HG03558 (cell line): ENCODE measurements around the gene ZNRF2.
"Not testable (repeated sequence)": the region's sequence is repeated elsewhere in the genome, so short reads cannot be mapped to it uniquely, and the experiment has no call there.

Experiments used
- ATAC-seq: cut with Tn5 transposase; IDR thresholded peaks from one replicate; pipeline ENCODE4 v1.9.1; 2021; ENCODE audit warnings: moderate number of reproducible peaks; ENCODE audit not compliant: unreplicated experiment; ENCODE audit errors: extremely low read depth

ZNRF2 gene

DNA sequence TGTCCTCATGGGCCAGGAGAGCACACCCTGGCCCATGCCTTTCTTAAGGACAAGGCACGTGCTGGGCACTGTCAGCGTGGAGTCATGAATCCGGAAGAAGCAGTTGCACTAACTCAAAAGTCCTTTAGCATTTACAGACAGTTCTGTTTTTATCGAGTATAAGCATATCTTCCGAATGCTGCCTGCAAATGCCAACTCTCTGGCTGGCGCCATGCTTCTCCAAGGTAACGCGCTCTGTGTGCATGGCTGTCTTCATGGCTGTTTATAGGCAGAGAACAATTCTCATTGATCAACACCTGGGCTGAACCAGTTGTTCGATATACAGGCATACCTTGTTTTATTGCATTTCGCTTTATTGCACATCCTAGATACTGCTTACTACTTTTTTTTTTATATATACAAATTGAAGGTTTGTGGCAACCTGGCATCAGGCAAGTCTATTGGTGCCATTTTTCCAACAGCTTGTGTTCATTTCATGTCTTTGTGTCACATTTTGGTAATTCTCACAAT lies 28.0 kb upstream of the ZNRF2 start:
- no peak for ATAC-seq

DNA sequence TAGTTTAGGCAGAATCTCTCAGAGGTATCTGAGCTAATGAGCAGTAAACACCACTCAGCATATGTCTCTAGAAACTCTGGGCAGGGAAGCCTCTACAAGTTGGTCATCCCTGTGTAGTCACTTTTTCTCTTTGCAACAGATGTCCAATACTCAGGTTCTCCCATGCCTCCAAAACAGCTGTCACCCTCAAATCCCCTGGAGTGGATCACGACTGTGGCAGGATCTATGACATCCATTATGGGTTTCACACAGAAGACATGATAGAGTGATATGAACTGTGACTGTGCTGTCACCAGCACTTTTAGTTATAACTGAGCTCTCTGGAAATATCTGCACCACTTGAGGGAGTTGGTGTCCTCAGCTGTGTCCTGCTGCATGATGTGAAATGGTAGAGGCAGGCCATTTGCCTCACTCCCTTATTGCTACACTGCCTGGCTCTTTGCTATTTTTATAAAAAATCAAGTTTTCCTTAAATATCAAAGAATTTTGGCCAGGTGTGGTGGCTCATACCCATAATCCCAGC lies 24.1 kb upstream of the ZNRF2 start:
- no peak for ATAC-seq

DNA sequence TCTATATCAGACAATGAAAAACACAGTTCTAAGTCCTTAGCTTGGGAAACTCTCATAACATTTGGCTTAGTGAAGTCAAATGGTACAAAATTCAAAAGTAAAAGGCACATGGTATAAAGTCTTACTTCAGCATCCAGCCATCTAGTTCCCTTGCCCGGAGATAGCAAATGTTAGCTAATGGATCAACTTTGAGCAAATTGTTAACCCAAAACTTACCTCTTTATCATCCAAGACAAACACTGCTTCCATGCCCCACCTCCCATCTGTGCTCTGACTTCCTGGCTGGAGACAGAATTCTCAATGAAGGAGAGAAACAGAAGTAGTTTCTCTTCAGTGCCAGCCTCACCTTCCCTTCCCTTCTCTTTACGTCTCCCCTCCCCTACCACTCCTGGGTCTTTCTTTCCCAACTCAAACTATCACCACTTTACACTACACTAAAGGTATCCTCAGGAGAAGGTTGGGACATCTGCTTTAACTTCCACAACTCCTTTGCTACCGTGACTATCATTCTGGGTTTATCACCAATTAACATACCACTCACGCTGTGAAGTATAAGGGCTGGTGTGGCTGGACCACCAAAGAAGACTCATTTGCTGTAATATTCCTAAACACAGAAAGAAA lies 21.2 kb upstream of the ZNRF2 start:
- no peak for ATAC-seq

DNA sequence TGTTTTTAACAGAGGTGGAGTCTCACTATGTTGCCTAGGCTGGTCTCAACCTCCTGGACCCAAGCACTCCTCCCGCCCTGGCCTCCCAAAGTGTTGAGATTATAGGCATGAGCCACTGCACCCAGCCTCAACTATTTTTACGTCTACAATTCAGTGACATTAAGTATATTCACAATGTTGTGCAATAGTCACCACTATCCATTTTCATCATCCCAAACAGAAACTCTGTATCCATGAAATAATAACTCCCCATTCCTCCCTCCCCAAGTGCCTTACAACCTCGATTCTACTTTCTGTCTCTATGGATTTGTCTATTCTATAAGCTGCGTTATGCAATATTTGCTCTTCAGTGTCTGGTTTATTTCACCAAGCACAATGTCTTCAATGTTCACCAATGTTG lies 20.3 kb upstream of the ZNRF2 start:
- no peak for ATAC-seq

DNA sequence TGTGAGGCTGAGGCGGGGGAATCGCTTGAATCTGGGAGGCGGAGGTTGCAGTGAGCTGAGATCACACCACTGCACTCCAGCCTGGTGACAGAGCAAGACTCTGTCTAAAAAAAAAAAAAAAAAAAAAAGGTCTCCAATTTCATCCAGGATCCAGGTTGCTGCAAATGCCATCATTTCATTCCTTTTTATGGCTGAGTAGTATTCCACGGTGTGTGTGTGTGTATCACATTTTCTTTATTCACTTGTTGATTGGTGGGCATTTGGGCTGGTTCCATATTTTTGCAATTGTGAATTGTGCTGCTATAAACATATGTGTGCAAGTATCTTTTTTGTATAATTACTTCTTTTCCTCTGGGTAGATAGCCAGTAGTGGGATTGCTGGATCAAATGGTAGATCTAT lies 19.2 kb upstream of the ZNRF2 start:
- not testable (repeated sequence) for ATAC-seq

DNA sequence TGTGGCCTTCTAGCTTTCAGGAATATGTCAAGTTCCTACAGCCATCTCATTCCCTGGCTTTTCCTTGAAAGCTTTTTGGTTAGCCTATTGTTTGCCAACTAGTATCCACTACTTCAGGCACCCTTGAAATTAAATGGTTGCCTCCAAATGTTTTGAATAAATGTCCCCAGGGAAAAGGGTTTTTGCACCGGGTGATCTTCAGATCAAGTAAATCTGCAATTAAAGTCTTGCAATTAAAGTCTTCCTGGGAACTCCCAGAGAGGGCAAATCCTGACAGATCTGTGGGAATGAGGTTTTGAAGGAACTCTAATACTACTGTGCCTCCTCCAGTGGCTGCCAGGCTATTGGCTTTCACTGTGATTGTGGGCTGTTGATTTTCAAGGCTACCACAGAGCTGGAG lies 17.7 kb upstream of the ZNRF2 start:
- no peak for ATAC-seq

DNA sequence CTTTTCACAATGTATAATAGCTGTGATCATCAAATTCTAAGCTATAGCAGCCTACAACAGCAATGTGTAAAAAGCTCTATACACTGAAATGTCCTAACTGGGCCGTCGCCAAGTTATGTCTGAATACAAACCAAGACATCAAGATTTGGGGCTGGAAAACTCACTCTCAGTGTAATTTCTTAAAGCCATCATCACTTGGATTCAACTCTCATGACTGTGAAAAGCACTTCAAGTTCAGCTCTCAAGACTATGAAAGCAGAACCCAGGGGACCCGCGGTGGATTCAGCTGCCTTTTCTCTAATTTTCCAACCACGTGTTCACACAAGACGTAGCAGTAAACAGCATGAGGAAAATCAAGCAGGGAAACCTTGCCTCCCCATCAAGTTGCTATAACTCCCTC lies 15.8 kb upstream of the ZNRF2 start:
- ATAC-seq: no peak

DNA sequence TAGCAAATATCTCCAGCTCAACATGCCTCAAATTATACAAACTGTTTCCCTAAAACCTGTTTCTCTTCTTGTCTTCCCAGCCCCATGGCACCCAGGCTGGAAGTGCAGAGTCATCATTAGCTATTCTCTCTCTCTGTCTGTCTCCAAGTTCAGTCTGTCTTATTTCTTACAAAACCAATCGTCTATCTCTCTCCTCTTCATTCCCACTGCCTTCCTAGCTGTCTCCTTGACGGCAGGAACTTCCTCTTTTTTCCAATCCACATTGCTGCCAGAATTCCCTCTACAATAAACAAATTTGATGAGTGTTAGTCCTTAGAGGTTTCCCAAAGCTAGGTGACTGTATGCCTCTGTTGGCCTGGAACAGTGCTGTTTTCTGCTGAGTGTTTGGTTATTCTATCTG lies 14.9 kb upstream of the ZNRF2 start:
- no peak for ATAC-seq

DNA sequence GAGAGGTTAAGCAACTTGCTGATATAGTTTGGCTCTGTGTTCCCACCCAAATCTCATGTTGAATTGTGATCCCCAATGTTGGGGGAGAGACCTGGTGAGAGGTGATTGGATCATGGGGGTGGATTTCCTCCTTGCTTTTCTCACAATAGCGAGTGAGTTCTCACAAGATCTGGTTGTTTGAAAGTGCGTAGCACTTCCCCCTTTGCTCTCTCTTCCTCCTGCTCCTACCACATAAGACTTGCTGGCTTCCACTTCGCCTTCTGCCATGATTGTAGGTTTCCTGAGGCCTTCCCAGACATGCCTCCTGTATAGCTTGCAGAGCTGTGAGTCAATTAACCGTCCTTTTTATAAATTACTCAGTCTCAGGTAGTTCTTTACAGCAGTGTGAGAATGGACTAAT lies 13.5 kb upstream of the ZNRF2 start:
- ATAC-seq: no peak

DNA sequence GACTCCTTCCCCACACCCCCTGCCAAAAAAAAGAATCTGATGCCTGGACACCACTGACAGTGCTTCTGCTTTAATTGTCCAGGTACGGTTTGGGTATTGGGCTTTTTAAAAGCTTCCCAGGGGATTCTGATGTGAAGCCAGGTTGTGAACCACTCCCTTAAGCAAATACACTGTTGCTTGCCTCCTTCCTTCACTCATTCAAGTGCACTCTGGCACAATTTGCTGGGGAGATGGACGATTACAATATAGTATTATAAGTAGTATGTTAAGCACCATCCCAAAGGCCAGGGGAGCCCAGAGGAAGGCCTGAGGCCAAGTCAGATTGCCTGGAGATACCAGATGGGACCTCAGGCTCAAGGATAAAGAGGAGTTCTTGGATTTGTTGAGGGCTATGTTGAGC lies 12.3 kb upstream of the ZNRF2 start:
- no peak for ATAC-seq

DNA sequence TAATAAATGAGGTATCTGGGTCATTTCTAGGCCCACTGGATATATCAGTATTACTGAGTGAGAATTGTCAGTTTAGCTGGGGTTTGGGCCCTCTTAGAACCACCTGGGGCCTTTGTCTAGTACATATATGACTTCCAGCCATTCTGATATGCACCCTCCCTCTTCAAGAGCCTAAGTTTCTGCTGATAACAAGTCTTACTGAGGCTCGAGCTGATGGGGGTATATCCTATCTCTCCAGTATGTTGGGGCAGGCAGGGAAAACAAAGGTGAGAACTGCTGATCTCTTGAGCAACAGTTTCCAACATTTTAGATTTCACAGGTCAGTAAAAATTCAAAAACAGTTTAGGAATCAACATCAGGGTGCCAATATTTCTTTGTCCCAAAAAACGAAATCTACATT lies 10.8 kb upstream of the ZNRF2 start:
- no peak for ATAC-seq

DNA sequence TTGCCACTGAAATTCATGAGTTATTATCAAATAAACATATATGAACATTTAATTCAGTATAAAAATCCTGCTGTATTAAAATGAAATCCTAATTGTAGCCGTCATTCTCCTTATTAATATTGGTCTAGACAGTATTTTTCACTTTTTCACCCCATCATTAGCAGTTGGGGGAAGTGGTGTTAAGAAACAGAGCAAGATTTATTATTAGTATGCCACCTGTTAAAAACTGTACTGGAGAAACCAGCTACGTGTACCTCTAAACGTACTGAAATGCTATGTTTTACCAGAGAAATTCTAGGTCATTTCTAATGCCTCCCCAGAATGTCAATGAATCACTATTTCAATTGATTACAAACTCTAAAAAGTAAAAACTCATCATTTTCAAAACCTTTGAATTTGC lies 9.8 kb upstream of the ZNRF2 start:
- no peak for ATAC-seq

DNA sequence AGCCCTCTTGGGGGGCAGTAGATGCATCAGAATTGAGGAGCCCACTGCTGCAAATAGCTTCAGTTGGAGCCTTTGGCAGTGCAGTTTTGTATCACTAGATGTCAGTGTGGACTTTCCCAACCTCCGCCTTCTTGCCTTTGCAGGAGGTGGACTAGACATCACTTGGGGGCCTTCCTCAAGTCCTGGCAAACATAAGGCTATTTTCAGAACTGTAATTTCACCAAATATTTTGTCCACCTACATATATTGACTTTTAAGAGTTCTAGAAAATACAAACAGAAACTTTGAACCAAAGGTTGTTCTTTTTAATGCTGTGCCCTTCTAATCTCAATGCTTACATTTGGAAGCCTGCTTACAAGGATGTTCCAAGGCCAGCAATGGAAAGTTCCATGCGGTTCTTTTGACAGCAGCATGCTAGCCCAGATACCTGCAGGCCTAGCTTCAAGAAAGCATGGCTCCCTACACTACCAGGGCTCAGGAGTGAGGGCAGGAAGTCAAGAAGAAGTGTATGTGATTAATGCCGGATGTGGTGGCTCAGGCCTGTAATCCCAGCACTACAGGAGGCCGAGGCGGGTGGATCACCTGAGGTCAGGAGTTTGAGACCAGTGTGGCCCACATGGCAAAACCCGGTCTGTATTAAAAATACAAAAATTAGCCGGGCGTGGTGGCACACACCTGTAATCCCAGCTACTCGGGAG lies 8.0 kb upstream of the ZNRF2 start:
- ATAC-seq: no peak

DNA sequence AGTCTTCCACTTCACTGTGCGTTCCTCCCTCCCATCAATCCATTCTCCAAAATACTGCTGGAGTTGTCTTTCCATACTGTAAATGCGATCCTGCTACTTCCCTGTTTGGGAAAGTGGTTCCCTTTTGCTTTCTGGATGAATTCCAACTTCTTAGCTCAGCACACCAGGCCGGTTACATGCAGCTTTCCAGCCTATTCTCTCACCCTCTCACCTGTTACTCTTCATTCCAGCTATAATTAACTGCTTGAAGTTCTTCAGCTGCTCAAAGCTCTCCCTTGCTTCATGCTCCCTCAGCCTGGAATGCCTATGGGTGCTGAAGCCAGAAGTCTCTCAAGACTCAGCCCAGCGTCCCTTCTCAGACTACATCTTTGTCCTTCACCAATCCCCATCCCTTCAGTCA lies 6.0 kb upstream of the ZNRF2 start:
- no peak for ATAC-seq

DNA sequence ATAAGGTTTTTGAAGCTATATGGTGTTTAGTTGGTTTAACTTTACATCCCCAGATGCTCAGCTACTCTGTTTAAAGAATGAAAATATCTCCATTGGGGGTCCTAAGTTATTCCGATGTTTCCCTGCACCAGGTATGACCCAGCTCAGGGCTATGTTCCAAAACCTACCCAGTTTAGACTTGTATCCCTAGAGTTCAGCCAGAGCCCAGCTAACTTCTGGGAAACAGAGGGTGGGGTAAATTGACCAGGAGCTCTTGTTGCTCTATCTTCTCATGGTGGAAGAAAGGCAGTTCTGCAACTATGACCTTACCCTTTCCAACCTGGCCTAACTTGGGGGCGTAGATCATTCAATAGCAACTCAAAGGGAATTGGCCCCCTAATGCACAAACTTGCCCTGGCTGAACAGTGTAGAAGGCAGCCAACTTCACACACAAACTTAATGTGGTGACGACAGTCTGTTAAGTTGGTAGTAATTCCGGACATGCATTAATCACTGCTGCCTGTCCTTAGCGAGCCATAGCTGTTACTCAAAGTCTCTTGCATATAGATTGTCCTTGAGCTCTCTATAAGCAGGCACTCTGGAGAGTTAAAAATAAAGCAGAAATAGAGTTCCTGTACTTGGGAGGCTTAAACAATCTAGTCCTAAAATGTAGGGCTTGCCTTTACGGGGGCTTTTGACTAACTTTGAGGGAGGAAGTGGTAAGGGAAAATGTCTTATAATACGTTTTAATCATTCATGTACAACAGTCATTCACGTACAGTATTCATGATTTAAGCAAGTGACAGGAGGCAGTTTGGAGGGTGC lies 5.3 kb upstream of the ZNRF2 start:
- no peak for ATAC-seq

DNA sequence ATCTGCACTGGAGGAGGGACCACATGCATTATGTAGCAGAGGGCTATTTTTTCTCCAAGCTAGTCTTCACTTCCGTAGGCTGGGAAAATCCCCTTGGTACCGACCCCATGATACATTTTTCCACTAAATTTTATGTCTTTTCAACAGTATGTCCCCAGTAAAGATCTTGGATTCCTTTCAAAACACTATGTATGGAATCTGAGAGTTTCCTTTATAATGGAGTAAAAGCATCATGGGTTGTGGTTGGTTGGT lies 4.8 kb upstream of the ZNRF2 start:
- ATAC-seq: no peak

DNA sequence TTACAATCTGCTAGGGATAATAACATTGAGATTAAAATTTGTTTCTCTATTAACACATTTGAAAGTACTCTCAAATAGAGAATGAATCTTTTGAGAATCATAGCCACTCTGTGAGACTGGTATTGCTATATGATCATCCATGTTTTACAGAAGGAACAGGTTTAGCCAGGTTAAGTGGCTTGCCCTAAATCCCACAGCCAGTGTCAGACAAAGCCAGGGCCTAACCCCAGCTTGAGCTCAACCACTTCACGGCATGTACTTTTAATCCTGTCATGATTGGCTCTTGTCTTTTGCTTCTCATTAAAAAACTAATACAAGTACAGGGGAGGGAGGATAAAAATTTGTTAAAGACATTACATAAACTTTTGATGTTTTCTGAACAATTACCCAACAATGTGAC lies 3.8 kb upstream of the ZNRF2 start:
- no peak for ATAC-seq

DNA sequence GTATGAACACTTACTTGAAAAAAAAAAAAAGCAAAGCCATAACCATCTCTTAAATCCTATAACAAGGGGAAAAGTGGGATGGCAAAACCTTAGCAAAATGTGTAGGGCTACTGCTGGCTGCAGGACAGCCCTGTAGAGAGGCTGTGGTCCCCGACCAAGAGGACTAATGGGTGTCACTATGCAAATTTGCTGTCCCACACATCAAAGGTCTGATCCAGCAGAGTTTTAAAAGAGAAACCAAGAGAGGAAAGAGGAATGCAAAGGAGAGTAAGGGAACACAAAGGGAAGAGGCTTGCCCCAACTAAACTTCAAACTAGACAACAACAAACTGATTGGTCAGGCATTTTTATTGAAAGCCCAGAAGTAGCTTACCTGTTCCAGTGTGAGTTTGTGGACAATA lies 3.1 kb upstream of the ZNRF2 start:
- no peak for ATAC-seq

DNA sequence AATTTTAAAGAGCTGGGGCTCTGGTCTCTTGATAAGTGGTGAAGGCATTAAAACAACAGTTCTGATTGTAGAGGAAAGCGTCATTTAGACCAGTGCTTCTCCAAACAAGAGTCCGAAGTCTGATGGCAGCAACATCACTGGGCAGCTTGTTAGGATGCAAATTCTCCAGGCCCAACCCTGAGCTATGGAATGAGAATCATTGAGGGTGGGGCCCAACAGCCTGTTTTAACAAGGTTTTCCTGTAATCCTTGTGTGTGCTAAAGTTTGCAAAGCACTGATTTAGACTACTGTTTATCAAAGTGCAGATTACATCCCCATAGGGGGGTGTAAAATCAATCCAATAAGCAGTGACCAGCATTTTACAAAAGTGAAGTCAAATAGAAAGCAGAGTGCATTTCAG lies 2.6 kb upstream of the ZNRF2 start:
- no peak for ATAC-seq

DNA sequence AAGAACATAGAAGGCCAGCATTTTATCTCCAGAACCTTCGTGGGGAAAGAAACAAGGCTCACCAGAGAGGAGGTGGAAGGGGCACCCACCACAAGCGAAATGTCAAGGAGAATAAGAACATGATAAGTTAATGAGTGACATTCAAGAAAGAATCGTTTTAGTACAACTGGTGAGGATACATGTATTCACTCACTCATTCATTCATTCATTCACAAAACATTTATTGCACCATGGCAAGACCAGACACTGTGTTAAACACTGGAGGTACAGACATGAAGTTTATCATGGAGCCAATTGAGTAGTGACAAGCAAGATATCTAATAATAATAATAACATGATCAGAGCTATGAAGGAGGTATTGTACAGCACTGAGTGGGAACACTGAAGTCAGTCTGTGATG lies 1.7 kb upstream of the ZNRF2 start:
- no peak for ATAC-seq

DNA sequence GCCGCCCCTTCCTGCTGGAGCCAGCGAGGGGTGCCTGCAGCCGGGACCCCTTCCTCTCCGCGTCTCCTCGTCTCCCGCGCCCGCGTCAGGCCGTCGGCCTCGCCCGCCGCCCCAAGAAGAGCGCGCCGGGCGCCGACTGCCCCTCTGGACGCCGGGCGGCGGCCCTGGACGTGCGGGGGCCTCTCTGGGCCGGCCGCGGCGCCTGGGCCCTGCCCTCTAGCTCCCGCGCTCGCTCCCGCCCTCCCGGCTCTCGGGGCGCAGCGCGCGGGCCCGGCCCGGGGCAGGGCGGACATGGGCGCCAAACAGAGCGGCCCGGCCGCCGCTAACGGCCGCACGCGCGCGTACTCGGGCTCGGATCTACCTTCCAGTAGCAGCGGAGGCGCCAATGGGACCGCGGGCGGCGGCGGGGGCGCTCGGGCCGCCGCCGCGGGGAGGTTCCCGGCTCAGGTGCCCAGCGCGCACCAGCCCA lies 704 bp downstream of the ZNRF2 start:
- ATAC-seq: peak; percentile 2
